Activated effector memory CD4-positive, alpha-beta T cell treated with anti-CD3 and anti-CD28 coated beads, Interleukin-2, amount 50 U/mL, for 16 hours (primary cell): ENCODE data around the gene IRAK2.

Source experiments
- DNase-seq: peaks from one replicate; pipeline ENCODE4 v3.0.0-alpha.2; 2020

Gene IRAK2

DNA sequence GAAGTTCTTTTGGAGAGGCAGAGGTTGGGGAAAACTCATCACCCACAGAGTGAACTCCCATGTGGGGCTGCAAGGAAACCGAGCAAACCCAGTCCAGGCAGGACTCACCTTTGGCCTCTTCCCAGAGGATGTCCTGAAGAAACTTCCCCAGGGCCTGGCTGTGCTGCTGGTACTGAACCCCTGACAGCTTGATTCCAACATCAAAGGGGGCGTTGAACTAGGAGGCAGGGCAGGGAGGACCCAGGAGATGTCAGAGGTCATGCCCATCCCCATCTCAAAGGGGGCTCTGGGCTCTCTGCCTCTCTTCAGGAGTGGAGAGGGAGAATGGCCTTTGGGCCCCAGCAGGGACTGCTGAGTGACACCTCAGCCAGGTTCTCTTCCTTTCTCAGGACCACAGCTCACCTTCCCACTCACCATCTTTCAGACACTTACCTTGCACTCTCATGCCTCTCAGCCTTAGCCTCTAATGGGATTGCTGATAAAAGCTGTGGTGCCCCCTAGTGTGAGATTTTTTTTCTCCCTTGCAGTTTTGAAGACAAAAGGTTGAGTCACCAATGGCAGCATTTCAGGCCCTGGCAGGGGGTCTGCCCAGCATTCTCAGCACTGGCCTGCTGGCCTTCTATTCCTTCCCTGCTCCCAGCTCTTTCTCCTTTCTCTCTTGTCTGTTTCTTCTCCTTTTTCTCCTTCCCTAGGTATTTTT lies 122.0 kb downstream of the IRAK2 start:
- DNase-seq, result peak; percentile 57

DNA sequence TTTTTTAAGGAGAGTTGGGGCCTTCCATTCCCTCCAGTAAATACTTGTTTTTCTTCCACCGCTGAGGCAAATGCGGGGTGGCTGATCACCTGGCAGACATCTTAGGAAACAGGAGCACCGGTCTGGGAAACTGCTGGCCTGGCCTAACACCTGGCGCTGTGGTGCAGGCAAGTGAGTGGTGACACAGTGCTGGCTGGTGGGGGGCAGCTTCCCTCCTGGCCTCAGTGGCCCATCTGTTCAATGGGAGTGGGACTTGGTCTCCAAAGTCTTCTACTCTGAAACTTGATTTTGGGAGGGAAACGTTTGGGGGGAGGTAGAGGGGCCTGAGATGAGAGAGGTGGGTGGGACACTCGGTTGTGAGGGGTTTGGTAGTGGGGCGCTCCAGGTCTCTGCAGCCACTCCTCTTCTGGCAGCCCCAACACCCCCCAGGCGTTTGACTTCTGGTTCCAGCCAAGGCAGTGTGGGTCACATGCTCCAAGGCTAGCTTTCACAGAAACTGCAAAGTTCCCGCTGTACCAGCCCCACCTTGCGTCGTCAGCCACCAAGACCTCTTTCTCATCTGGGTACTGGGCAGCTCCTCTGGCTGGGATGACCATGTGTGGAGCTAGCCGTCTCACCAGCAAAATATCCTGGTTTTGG lies 123.3 kb downstream of the IRAK2 start:
- DNase-seq, result peak; percentile 21

GRCh38 chr3:10288575-10288960 lies 123.8 kb downstream of the IRAK2 start:
- peak; percentile 39 for DNase-seq

DNA sequence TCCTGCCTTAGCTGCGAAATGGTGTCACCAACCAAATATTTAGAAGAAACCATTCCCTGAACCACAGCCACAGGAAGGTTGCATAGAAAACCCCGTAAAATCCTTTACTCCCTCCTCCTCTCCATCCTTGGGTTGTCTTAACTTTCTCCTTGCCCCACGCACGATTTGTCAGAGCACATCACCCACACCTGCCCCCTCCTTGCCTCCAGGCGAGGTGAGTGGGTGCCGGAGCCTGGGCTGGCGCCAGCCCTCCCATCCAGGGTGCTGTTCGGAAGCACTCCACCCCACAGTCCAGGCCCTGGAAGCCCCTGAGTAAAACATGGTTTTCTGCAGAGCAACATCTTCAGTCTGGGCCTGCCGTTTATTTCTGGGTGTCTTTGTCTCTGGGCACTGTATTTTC lies 124.4 kb downstream of the IRAK2 start:
- DNase-seq, result peak; percentile 38

DNA sequence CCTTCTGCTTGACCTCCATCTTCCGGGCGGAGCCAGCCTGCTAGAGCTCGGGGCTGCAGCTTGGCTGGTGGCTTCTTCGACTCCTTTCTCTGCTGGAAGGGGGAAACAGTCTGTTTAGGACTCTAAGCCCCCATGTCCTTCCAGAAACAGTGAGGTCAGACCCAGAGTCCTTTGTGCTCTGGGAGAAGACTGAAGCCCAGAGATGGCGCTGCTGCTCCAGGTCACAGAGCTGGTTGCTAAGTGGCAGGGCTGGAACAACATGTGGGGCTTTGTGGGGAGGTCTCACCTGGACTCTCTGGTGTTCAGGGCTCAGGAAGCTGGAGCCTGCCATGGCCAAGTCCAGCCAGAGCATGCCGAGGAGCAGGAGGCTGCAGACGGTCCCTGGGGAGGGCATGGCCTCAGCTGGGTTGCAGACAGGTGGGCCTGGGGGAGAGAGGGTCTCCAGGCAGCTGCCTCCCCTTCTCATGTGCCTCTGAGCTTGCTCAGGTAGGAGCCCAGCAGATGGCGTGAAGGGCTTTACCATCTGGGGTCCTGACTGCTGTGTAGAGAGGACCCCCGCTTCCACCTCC lies 125.2 kb downstream of the IRAK2 start:
- DNase-seq, result peak; percentile 45

- DNase-seq, result peak; percentile 58
Observed at GRCh38 chr3:10290481-10291176, 125.9 kb downstream of the IRAK2 start.

GRCh38 chr3:10291641-10292040 lies 126.9 kb downstream of the IRAK2 start:
- peak; percentile 58 for DNase-seq

DNA sequence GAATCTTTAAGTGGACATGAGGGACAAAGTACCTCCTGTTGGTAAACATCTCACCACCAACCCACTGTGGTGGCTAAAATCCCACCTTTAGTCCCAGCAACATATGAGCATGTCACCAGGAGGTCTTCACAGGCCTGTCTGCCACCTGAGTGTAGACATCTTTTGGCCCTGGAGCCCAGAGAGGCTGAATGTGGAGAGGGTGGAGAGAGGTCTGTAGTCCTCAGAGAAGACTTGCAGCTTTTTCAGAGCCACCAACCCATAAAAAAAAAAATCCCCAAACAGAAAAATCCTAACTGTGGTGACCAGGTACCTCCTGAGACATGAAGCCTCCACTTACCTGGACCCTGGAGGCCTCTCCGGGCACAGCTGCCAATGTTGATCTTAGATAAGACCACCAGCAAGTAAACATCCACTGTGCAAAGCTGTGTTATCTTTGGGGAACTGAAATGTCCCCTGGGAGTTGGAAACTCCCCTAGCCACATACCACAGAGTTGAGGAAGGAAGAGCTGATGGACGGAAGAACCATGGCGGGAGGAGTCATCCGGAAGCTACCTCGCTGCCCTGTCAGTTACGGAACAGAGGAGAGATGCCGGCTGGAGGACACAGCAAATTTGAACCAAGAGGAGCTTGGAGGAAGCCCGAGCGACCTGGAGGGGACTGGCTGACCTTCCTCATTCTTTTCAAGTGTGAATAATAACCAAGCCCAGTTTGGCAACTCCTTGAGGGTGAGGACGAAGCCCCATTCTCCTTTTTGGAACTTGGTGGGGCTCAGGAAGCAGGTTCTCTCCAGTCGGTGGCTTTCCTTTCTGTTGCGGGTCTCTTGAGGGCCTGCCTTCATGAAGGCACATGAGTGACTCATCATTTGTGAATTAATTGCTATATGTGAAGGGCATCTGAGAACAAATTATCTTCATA lies 128.0 kb downstream of the IRAK2 start, which contains the start of gene GHRL:
TSS of gene GHRL (minus strand) at position 443 of the 915 bp plus-strand sequence. CDS start 2,767 bp downstream, outside the sequence.
- peak; percentile 51 for DNase-seq
